GM08714 (cell line): ENCODE measurements around the gene PAM.
"Not testable (repeated sequence)": the region's sequence is repeated elsewhere in the genome, so short reads cannot be mapped to it uniquely, and the experiment has no call there.

Experiments
- H3K4me3 ChIP-seq: fragments of 200-500 bp; sonication (Bioruptor generic); 2 replicates; pipeline ENCODE4 v1.5.1; 2014; ENCODE audit warnings: mild to moderate bottlenecking, low read length, inconsistent platforms
- ZNF274 ChIP-seq: IDR thresholded peaks from 2 replicates; pipeline ENCODE4 v1.6.1; 2012; ENCODE audit warnings: mild to moderate bottlenecking, low read depth, low read length

Gene PAM

DNA sequence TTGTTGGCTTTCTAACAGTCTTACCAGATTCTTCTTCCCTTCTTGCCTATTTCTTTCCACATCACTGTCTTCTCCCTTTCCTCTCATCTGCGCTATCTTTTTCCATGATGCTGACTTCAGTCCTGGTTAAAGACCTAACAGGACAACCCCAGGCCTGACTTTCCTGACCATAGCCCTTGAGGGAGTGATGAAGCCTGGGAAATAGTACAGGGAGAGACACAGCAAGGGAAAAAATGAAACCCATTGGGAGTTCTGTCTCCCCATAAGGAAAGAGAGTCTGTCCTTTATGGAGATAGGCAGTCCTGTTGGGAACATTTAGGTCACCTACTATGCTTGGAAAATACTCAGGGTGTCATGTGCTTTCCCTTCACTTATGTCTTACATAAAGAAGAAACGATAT is 272.2 kb downstream of the PAM start:
- H3K4me3 ChIP-seq = no peak overlapping the region
- no peak for TF ChIP-seq ZNF274

DNA sequence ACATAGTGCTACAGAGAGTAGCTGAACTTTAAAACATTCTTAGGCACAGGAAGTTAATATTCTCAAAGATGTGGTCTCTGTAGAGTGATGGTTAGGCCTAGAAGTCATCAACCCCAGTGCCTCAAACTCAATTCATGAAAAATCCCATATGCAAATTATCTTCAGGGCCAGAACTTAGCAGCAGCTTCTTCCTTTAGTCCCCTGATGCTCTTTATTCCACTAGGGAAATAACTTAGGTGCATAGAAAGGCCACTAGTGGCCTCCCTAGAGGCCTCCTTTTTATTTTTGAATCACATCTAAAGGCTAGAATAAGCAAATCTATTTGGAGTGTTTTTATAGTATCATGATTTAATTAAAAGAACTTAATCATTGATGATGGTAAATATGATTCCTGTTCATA is 276.5 kb downstream of the PAM start:
- TF ChIP-seq ZNF274 = no peak
- no peak overlapping the region for H3K4me3 ChIP-seq

DNA sequence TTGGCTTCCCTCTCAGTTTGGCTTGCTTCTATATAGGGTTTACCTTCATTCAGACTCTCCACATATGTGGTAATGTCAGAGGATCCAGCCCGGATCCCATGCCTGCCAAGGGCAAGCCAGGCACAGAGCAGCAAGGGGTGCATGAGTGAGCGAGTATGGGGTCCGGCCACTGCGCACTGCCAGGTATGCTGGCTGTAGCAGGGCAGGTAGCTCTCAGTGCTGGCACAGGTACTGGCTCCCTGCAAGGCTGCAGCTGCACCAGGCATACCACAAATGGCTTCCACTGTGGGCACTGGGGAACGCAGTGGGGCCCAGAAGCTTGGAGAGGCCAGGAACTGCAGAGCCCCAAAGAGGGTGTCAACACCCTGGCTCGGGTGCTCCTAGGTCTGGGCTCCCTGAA is 278.6 kb downstream of the PAM start:
- TF ChIP-seq ZNF274 = no peak

DNA sequence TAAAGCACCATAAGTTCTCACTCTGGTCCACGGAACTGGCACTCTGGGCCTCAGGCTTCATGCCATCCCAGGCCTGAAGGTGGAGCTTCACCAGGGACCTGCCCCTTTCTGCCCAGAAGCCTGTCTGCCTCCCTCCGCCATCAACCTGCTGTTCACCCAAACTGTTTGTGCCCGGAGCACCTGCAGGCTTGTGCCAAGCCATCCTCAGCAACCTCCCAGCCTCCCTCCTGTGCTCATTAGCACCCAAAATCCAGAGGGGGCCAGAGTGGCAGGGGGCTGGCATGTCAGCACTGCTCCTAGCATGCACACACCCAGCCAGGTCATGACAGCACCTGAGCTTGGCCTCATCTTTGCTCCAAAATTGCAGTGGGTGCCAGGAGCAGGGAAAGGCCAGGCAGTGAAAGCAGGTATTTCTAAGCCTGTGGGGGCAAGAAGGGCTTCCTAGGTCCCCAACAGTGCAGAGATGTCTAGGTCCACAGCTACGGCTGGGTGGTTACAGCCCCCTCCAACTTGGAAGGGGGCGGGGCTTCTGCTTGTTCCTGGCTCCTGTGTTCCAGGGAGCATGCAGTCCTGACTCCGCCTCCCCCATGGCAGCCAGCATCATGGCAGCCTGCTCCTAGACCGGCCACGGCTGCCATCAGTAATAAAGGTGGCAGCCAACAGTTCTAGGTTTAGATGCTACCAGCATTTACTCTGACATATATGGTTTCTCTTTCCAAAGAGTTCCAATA is 279.7 kb downstream of the PAM start:
- TF ChIP-seq ZNF274 = no peak
- no peak overlapping the region for H3K4me3 ChIP-seq

More for the DNA sequence above, 278.6 kb downstream of the PAM start:
- H3K4me3 ChIP-seq = no peak overlapping the region

DNA sequence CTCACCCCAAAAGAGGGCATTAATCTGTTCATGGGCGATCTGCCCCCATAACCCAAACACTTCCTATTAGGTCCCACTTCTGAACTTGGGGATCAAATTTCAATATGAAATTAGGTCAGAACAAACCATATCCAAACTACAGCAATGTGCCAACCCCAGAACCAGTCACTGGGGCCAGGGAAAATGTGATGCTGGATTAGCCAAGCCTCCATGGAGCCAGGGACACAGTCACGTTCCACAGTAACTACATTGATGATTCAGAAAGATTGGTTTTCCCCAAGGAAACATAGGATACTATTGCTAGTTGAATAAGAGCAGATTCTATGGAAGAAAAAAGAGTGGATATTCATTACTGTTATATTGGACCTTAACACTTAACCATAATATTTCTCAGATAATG is 280.6 kb downstream of the PAM start:
- no peak overlapping the region for H3K4me3 ChIP-seq
- no peak for TF ChIP-seq ZNF274

DNA sequence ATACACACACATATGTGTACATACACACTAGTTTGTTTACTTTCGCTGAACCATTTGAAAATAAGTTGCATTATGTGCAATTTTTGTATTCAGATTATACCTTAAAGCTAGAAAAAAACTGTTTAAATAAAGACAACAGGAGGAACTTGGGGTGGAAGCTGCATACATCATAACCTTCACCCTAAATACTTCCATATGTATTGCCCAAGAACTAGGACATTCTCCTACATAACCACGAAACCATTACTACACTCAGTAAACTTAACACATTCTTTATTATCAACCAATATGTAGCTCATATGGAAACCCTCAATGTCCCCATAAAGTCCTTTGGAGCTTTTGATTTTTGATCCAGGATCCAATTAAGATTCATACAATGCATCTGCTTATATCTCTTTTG is 281.5 kb downstream of the PAM start:
- no peak overlapping the region for H3K4me3 ChIP-seq
- TF ChIP-seq ZNF274 = no peak

DNA sequence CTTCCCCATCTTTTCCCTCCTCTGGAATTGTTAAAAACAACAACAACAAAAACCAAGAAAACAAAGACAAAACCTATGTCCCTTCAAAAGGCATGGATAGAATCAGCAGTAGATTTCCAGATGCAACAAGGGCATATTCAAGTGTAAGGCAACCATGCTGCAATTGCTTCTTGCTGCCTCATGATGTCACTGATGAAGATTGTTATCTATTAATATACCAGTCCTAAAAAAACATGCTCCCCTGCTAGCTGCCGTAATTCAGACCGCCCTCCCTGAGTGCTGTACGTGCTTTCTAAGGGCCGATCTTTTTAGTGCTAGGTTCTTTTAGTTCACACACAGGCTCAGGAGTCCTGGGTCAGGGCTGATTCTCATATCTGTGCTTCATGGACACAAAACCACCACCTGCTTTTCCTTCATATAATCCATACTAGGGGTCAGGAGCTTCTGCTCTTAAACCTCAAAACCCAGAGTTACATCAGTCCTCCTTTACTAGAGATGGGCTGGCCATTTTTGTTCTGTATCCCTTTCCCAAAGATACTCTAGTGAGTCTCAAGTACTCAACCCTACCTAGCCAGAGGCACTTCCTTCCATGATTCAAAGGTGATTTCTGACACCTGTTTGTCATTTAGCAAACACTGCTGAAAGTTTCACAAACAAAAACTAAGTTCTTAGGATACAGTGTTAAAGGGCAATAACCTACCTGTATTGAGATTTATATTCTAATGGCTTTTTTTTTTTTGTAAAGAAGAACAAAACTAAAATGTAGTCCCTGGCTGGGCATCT is 282.8 kb downstream of the PAM start:
- no peak for TF ChIP-seq ZNF274
- H3K4me3 ChIP-seq = no peak overlapping the region

DNA sequence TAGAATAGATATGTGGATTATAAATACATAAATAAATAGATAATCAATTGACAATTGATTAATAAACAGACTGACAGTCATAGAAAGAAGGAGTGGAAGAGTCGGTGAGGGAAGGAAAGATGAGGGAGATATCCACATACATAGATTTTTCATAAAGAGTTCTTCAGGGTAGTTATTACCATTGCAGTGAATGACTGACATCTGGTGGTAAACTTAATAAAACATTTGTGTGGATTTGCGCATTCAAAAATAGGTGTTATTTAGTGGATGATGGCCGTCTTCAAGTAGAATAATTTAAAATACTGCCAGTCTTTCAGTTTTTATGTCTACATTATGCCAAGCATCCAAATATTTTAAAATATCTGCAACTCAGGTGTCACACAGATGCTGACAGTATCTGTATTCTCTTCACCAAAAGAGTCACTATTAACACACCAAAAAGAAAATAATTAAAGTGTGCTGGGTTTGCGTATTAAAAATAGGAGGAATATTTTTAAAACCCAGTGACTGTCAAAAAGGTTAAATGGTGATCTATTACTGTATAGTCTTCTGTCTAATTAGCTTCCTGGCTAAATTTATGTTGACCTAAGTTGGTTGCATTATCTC is 286.1 kb downstream of the PAM start:
- no peak for TF ChIP-seq ZNF274
- no peak overlapping the region for H3K4me3 ChIP-seq

DNA sequence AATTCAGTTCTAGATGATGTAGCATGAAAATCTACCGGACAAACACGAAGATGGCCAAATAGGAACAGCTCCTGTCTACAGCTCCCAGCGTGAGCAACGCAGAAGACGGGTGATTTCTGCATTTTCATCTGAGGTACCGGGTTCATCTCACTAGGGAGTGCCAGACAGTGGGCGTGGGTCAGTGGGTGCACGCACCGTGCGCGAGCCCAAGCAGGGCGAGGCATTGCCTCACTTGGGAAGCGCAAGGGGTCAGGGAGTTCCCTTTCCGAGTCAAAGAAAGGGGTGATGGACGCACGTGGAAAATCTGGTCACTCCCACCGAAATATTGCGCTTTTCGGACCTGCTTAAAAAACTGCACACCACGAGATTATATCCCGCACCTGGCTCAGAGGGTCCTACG is 291.6 kb downstream of the PAM start:
- H3K4me3 ChIP-seq = not testable (repeated sequence)

DNA sequence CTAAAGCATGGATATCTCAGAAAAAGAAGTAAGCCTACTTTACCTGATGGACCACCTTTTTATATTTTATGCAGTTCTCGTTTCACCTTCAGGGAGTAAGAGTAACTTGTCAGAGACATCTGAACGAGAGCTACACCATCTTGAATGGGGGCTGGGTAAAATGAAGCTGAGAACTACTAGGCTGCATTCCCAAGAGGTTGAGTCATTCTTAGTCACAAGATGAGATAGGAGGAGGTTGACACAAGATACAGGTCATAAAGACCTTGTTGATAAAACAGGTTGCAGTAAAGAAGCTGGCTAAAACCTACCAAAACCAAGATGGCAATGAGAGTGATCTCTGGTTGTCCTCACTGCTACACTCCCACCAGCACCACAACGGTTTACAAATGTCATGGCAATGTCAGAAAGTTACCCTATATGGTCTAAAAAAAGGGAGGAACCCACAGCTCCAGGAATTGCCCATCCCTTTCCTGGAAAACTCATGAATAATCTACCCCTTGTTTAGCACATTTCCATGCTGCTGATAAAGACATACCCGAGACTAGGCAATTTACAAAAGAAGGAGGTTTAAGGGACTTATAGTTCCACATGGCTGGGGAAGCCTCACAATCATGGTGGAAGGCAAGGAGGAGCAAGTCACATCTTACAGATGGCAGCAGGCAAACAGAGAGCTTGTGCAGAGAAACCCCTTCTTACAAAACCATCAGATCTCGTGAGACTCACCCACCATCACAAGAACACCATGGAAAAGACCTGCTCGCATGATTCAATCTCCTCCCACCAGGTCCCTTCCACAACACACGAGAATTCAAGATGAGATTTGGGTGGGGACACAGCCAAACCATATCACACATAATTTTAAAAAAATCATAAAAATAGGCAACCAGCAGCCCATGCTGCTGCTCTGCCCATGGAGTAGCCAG is 302.4 kb downstream of the PAM start:
- H3K4me3 ChIP-seq = no peak overlapping the region
- TF ChIP-seq ZNF274 = no peak

DNA sequence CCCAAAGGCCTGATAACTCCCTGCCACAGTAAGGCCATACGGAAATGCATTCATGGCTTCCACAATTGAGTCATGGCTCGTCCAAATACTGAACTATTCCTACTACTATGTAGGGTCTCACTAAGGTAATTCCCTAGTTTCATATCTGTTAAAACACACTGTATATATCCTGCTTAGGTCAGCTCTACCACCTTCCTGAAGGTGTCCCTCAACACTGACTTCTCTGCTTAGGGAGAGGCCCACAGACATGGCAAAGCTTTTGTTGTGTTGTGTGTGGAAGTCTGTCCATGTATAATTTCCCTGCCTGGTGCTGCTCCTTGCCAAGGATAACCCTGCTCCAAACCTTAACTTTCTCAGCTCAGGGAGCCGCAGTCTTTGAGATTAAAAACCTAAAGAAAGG is 304.4 kb downstream of the PAM start:
- TF ChIP-seq ZNF274 = no peak
- no peak overlapping the region for H3K4me3 ChIP-seq

DNA sequence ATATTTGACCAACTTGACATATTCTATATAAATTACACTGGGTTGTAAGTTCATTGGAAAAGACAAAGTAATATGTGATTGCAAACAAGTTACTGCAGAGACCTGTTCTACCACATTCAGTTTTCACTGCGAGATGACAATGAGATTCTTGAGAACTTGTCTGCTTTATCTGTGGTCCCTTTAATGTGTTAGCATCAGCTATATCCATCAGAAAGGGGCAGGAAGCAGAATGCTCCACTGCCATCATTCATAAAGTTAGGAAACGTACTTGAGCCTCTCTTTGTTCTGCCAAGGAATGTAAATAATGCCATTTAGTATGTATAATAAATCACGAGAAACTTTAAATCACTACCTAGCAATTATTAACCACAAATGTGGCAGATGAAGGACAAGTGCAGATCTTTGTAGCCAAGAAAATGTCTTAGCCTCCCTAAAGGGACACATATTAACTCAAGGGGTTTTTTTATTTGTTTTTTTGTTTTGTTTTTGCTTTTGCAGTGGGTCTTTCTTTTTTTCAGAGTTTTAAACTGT is 305.4 kb downstream of the PAM start:
- H3K4me3 ChIP-seq = no peak overlapping the region
- no peak for TF ChIP-seq ZNF274

DNA sequence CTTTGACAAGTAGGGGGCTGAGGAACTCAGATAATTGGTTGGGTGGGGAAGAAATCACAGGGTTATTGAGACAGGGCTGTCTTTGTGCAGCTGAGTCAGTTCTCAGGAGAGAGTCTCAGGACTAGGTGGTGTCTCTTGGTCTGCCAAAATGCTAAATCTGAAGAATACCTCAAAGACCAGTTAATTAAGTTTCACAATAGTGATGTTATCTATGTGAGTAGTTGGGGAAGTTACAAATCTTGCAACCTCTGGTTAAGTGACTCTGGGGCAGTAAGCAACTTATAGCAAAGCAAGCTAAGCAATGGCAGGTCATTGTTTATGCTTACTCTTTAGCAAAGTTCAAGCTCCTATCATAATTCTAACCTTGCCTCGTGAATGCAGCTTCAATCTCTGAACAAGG is 311.2 kb downstream of the PAM start:
- H3K4me3 ChIP-seq = no peak overlapping the region
- no peak for TF ChIP-seq ZNF274

DNA sequence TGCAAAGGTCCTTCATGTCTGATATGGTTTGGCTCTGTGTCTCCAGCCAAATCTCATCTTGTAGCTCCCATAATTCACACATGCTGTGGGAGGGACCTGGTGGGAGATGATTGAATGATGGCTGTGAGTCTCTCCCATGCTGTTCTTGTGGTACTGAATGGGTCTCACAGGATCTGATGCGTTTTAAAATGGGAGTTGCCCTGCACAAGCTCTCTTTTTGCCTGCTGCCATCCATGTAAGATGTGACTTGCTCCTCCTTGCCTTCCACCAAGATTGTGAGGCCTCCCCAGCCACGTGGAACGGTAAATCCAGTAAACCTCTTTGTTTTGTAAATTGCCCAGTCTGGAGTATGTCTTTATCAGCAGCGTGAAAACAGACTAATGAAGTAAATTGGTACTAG is 318.4 kb downstream of the PAM start:
- H3K4me3 ChIP-seq = not testable (repeated sequence)

DNA sequence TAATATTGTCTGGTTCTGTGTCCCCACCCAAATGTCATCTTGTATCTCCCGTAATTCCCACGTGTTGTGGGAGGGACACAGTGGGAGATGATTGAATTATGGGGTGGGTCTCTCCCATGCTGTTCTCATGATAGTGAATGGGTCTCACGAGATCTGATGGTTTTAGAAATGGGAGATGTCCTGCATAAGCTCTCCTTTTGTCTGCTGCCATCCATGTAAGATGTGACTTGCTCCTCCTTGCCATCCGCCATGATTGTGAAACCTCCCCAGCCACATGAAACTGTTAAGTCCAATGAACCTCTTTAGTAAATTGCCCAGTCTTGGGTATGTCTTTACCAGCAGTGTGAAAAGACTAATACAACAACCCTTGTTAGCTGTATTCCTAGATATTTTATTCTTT is 320.3 kb downstream of the PAM start:
- no peak for TF ChIP-seq ZNF274
- no peak overlapping the region for H3K4me3 ChIP-seq
